ENCODE results near the gene KIFC3. TPM values are rescaled to one million over a fixed set of nuclear protein-coding genes. Genes with fewer than 3 reads are reported as not detected.

The KIFC3 gene
- total and polyA plus RNA-seq, 2 donors (not counting 1 experiment from before 2014, with no cell fraction given) = 0.07 to 0.67 TPM

DNA sequence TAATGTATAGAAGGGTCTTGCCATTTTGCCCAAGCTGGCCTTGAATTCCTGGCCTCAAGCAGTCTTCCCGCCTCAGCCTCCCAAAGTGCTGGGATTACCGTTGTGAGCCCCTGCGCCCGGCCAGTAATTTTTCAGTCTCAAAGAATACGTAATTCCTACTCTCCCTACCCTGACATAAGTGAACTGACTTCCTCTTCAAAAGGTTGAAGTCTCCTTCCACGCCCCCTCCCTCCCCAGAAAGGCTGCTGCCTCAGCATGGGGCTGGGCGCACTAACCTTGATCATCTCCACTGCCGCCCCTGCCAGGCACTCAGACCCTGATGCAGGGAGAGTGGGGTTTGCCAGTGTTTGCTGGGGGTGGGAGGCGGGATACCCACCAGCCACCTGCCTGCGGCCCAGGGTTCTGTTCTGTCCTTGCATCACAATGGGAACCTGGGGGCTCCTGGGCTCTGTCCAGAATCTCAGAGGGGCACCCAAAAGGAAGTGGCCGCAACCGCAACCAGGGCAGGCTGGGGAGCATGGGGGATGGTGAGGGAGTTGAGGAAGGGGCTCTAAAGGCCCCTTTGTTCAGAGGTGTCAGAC is 27.5 kb downstream of the KIFC3 start:
- Histone ChIP-seq H3K36me3 (replicated peaks in 1 of 2; ENCODE audit: control extremely low read depth in 1 of 2, control insufficient read depth in 1 of 2, extremely low read depth in 1 of 2, insufficient read depth in 2 of 2, low read length in 1 of 2) (no peaks in the 10 kb centered on the region), H3K4me1 (ENCODE audit: control insufficient read depth in 2 of 2, insufficient read depth in 2 of 2, low read length in 2 of 2) (no peaks in the 10 kb centered on the region), H3K9me3 (ENCODE audit: control extremely low read depth in 1 of 3, control insufficient read depth in 2 of 3, insufficient read depth in 1 of 3, low read length in 2 of 3) (no peaks in the 10 kb centered on the region), H3K27me3 (replicated peaks in 1 of 4; ENCODE audit: control extremely low read depth in 1 of 4, control insufficient read depth in 3 of 4, insufficient read depth in 4 of 4, low read length in 3 of 4) (no peaks in the 10 kb centered on the region), H3K79me2 (ENCODE audit: control insufficient read depth, insufficient read depth, low read length) (no peaks in the 10 kb centered on the region), H3K4me3 (ENCODE audit: control extremely low read depth in 1 of 5, extremely low read depth in 1 of 5, insufficient read depth in 1 of 5, low read depth in 2 of 5, low read length in 4 of 5) (no peak overlapping the region), H2AFZ (ENCODE audit: insufficient read depth, low read depth, low read length, poor library complexity, severe bottlenecking) (no peak overlapping the region), H3K27ac (ENCODE audit: low read length in 2 of 2) (no peak overlapping the region), H3K9ac (ENCODE audit: low read length) (no peak overlapping the region), H4K20me1 (ENCODE audit: control insufficient read depth, insufficient read depth, low read length, poor library complexity, severe bottlenecking) (no peaks in the 10 kb centered on the region), H3K4me2 (replicated peaks; ENCODE audit: low read depth, low read length, poor library complexity, severe bottlenecking) (no peak overlapping the region)
- intact Hi-C loops (cut with micrococcal nuclease) = no loop called here
- TF ChIP-seq, protein P1, sequence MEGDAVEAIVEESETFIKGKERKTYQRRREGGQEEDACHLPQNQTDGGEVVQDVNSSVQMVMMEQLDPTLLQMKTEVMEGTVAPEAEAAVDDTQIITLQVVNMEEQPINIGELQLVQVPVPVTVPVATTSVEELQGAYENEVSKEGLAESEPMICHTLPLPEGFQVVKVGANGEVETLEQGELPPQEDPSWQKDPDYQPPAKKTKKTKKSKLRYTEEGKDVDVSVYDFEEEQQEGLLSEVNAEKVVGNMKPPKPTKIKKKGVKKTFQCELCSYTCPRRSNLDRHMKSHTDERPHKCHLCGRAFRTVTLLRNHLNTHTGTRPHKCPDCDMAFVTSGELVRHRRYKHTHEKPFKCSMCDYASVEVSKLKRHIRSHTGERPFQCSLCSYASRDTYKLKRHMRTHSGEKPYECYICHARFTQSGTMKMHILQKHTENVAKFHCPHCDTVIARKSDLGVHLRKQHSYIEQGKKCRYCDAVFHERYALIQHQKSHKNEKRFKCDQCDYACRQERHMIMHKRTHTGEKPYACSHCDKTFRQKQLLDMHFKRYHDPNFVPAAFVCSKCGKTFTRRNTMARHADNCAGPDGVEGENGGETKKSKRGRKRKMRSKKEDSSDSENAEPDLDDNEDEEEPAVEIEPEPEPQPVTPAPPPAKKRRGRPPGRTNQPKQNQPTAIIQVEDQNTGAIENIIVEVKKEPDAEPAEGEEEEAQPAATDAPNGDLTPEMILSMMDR (IDR thresholded peaks at IDR 0.05) = no peak
- no peak for TF ChIP-seq EZH2 (IDR thresholded peaks at IDR 0.05; ENCODE audit: borderline replicate concordance, insufficient read depth, low read depth, low read length, poor library complexity, severe bottlenecking)
- Mint-ChIP-seq H3K4me3 (no peak overlapping the region), H3K27me3 (no peaks in the 10 kb centered on the region), H3K4me1 (no peaks in the 10 kb centered on the region), H3K9me3 (ENCODE audit: insufficient read depth) (no peaks in the 10 kb centered on the region), H3K27ac (no peak overlapping the region)
- ATAC-seq (ENCODE audit: low read depth) (no peak), DNase-seq (no peak)
- WGBS (ENCODE audit: insufficient coverage) = 94% methylated on average over 10 of the region's 12 CpGs
- CTCF ChIA-PET = no interaction called here
- POLR2A ChIA-PET = no interaction called here

DNA sequence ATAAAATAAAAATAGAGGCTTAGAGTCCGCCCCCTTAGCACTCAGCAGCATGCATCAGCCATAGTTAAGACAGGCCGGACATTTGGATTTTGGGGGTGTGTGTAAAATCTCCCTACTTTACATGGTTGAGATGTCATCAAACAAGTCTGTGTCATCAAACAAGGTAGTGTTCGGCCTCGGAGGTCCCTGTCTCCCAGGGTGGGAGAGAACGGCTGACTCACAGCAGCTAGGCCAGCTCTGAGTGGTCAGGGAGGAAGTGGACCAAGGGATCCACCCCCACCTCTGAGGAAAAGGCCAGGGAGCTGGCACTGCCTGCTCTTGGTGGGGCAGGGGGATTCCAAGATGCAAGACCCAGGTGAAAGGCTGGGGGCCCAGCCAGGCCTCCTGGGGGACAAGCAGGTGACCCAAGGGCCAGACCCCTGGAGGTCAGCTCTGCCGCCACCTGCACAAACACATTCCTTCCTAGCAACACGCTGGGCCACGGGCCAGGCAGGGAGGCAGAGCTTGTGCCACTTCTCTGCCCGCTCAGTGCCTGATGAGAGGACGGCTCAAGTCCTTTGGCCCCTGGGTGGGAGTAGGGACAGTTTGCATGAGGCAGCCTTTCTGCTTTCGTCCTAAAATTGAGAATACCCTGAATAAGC is 28.5 kb downstream of the KIFC3 start:
- no peaks in the 10 kb centered on the region for H3K36me3 ChIP-seq (replicated peaks in 1 of 2; ENCODE audit: control extremely low read depth in 1 of 2, control insufficient read depth in 1 of 2, extremely low read depth in 1 of 2, insufficient read depth in 2 of 2, low read length in 1 of 2)
- Mint-ChIP-seq H3K27me3 (no peaks in the 10 kb centered on the region), H3K27ac (no peak overlapping the region), H3K9me3 (ENCODE audit: insufficient read depth) (no peaks in the 10 kb centered on the region), H3K4me3 (no peak overlapping the region), H3K4me1 (no peaks in the 10 kb centered on the region)
- no peak overlapping the region for H3K4me2 ChIP-seq (replicated peaks; ENCODE audit: low read depth, low read length, poor library complexity, severe bottlenecking)
- ATAC-seq (ENCODE audit: low read depth) = no peak
- no peaks in the 10 kb centered on the region for H3K27me3 ChIP-seq (replicated peaks in 1 of 4; ENCODE audit: control extremely low read depth in 1 of 4, control insufficient read depth in 3 of 4, insufficient read depth in 4 of 4, low read length in 3 of 4)
- no peak for TF ChIP-seq EZH2 (IDR thresholded peaks at IDR 0.05; ENCODE audit: borderline replicate concordance, insufficient read depth, low read depth, low read length, poor library complexity, severe bottlenecking)
- TF ChIP-seq, protein P1 (IDR thresholded peaks at IDR 0.05) = no peak
- ChIA-PET CTCF (no interaction called here), POLR2A (no interaction called here)
- 97% methylated on average over 7 of the region's 11 CpGs for WGBS (ENCODE audit: insufficient coverage)
- H3K4me1 ChIP-seq (ENCODE audit: control insufficient read depth in 2 of 2, insufficient read depth in 2 of 2, low read length in 2 of 2) = no peaks in the 10 kb centered on the region
- no peak overlapping the region for H3K4me3 ChIP-seq (ENCODE audit: control extremely low read depth in 1 of 5, extremely low read depth in 1 of 5, insufficient read depth in 1 of 5, low read depth in 2 of 5, low read length in 4 of 5)
- H2AFZ ChIP-seq (ENCODE audit: insufficient read depth, low read depth, low read length, poor library complexity, severe bottlenecking) = no peak overlapping the region
- H3K9me3 ChIP-seq (ENCODE audit: control extremely low read depth in 1 of 3, control insufficient read depth in 2 of 3, insufficient read depth in 1 of 3, low read length in 2 of 3) = no peaks in the 10 kb centered on the region
- no peak for DNase-seq
- H3K79me2 ChIP-seq (ENCODE audit: control insufficient read depth, insufficient read depth, low read length) = no peaks in the 10 kb centered on the region
- no peak overlapping the region for H3K9ac ChIP-seq (ENCODE audit: low read length)
- H3K27ac ChIP-seq (ENCODE audit: low read length in 2 of 2) = no peak overlapping the region
- intact Hi-C loops (cut with micrococcal nuclease) = no loop called here
- H4K20me1 ChIP-seq (ENCODE audit: control insufficient read depth, insufficient read depth, low read length, poor library complexity, severe bottlenecking) = no peaks in the 10 kb centered on the region
